Suprapubic skin (tissue), 4 donors: Measurements from ENCODE around the gene FAM187B. TPM values are rescaled to one million over a fixed set of nuclear protein-coding genes. Genes with fewer than 3 reads are reported as not detected.

ENCODE experiments used
- DNase-seq, 2 donors: peaks; one replicate each; pipeline ENCODE4 v3.0.0-alpha.2; 2019; ENCODE audit warnings: low spot score in 2 of 2
- H3K27ac ChIP-seq: fragments of 200-600 bp; sonication (generic); one replicate; pipeline ENCODE4 v1.5.1; 2019
- H3K27me3 ChIP-seq: fragments of 200-600 bp; sonication (generic); one replicate; pipeline ENCODE4 v1.5.1; 2019
- H3K36me3 ChIP-seq: fragments of 200-600 bp; sonication (generic); one replicate; pipeline ENCODE4 v1.5.1; 2019
- H3K4me1 ChIP-seq: fragments of 200-600 bp; sonication (generic); one replicate; pipeline ENCODE4 v1.5.1; 2019
- H3K4me3 ChIP-seq: fragments of 200-600 bp; sonication (generic); one replicate; pipeline ENCODE4 v1.5.1; 2019; ENCODE audit warnings: mild to moderate bottlenecking
- H3K9me3 ChIP-seq: fragments of 200-600 bp; sonication (generic); one replicate; pipeline ENCODE4 v1.5.1; 2019
- EP300 ChIP-seq: sonication (generic); formaldehyde crosslinking; IDR thresholded peaks from one replicate; pipeline ENCODE4 v1.6.1; 2017; ENCODE audit warnings: antibody characterized with exemption
- POLR2A ChIP-seq, 2 donors: fragments of 450-650 bp; IDR thresholded peaks; one replicate each; pipeline ENCODE4 v1.6.1; 2017; ENCODE audit warnings: antibody characterized with exemption in 2 of 2, mild to moderate bottlenecking in 2 of 2, moderate library complexity in 2 of 2
- POLR2AphosphoS5 ChIP-seq, 3 donors: sonication (generic); formaldehyde crosslinking; IDR thresholded peaks; one replicate each; pipeline ENCODE4 v1.6.1; 2017; ENCODE audit warnings: antibody characterized with exemption in 3 of 3
- WGBS: methylation state at CpG from one replicate; pipeline ENCODE4 v1.1.5; 2018; 5-methylcytosine and 5-hydroxymethylcytosine counted together
- total RNA-seq, 4 donors: library from RNA; depleted of rRNA; stranded (reverse); fragments of >200 nt; gene quantifications; one replicate each; pipeline ENCODE4 v1.1.0, GENCODE V29; 2016
- TF ChIP-seq, protein P1 (sequence below), 2 donors: fragments of 200-600 bp in 1 of 2; fragments of 450-650 bp in 1 of 2; sonication (generic) in 1 of 2; IDR thresholded peaks; one replicate each; pipeline ENCODE4 v1.5.1; 2016 to 2019; ENCODE audit warnings: antibody characterized with exemption in 2 of 2, mild to moderate bottlenecking in 1 of 2, moderate library complexity in 1 of 2

FAM187B gene
- total RNA-seq, 4 donors from 2014 or later: not detected

DNA sequence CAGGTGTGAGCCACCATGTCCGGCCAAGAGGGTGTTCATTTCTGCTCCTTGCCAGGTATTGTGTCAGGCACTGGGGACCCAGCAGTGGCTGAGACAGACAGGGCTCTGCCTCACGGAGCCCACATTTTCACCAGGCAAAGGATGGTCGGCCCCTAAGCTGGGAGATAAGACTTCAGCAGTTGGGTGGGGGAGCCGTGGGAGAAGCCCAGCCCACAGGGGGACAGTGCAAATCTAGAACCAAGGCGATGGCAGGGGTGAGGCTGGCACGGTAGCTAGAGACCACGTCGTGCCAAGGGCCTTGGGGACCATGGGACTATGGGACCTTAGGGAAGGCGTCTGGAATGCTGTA lies 28.5 kb upstream of the FAM187B start:
- no peaks in the 10 kb centered on the region for H3K9me3 ChIP-seq
- no peak overlapping the region for H3K27ac ChIP-seq
- WGBS: 89% methylated on average over 9 of the region's 9 CpGs
- no peak overlapping the region for H3K4me3 ChIP-seq
- peaks cover 7% of the 10 kb centered on the region for H3K27me3 ChIP-seq
- peak in 1 of 2 donors; percentile 74 for DNase-seq
- H3K4me1 ChIP-seq: peaks cover 9% of the 10 kb centered on the region
- H3K36me3 ChIP-seq: peaks cover 15% of the 10 kb centered on the region
- TF ChIP-seq, protein P1, sequence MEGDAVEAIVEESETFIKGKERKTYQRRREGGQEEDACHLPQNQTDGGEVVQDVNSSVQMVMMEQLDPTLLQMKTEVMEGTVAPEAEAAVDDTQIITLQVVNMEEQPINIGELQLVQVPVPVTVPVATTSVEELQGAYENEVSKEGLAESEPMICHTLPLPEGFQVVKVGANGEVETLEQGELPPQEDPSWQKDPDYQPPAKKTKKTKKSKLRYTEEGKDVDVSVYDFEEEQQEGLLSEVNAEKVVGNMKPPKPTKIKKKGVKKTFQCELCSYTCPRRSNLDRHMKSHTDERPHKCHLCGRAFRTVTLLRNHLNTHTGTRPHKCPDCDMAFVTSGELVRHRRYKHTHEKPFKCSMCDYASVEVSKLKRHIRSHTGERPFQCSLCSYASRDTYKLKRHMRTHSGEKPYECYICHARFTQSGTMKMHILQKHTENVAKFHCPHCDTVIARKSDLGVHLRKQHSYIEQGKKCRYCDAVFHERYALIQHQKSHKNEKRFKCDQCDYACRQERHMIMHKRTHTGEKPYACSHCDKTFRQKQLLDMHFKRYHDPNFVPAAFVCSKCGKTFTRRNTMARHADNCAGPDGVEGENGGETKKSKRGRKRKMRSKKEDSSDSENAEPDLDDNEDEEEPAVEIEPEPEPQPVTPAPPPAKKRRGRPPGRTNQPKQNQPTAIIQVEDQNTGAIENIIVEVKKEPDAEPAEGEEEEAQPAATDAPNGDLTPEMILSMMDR (IDR thresholded peaks at IDR 0.05): no peak
- no peak for TF ChIP-seq EP300
- TF ChIP-seq POLR2A (IDR thresholded peaks at IDR 0.05): no peak
- no peak for TF ChIP-seq POLR2AphosphoS5 (IDR thresholded peaks at IDR 0.05)

DNA sequence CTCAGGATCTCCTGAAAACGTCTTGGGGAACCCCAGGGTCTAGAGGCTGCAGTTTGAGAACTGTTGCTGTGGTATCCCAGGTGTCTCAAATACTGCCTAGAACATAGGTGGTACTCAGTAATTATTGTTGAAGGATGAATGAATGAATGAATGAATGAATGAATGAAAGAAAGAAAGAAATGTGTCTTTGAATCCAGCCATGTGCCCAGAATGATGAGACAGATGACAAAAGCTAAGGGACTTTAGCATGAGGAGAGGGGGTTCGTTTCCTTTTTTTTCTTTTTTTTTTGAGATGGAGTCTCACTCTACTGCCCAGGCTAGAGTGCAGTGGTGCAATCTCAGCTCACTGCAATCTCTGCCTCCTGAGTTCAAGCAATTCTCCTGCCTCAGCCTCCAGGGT lies 28.0 kb upstream of the FAM187B start:
- peaks cover 7% of the 10 kb centered on the region for H3K27me3 ChIP-seq
- H3K36me3 ChIP-seq: peaks cover 15% of the 10 kb centered on the region
- WGBS: 71% methylated on average over 2 of the region's 2 CpGs
- no peak overlapping the region for H3K27ac ChIP-seq
- DNase-seq: no peak
- no peak overlapping the region for H3K4me3 ChIP-seq
- TF ChIP-seq POLR2A (IDR thresholded peaks at IDR 0.05) (no peak), EP300 (no peak), POLR2AphosphoS5 (IDR thresholded peaks at IDR 0.05) (no peak)
- TF ChIP-seq, protein P1 (IDR thresholded peaks at IDR 0.05): no peak
- peaks cover 5% of the 10 kb centered on the region for H3K4me1 ChIP-seq
- no peaks in the 10 kb centered on the region for H3K9me3 ChIP-seq

DNA sequence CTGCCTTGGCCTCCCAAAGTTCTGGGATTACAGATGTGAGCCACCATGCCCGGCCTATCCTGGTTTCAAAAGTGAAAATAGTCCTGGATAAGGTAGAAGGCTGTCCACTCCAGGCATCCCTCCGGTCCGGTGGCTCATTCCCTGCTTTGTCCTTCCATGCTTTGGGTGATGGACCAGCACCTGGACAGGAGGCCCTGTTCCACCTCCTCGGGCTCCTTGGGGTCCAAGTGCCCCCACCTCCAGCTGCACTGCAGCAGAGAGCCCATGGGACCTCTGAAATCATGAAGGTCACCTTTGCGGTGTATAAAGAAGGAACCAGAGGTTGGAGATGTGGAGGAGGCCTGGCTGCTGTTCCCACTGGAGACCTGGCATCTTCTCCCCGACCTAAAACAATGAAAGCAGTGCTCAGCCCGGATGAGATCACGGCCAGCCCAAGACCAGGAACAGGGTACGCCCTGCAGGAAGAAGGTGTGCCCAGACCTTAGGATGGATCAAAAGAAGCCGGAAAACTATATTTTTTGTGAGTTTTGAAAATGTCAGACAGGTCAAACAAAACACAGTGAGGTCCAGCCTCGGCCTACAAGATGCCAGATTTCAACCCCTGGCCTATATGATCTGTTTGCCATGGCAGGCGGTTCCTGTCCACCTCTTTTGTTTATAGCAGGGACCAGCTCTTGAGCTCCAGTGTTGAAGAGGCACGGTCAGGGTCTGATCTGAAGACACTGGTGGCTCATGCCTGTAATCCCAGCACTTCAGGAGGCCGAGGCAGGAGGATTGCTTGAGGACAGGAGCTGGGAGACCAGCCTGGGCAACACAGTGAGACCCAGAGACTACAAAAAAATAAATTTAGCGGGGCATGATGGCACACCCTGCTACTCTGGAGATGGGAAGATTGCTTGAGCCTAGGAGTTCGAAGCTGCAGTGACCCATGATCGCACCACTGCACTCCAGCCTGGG lies 26.1 kb upstream of the FAM187B start:
- H3K36me3 ChIP-seq: peaks cover 20% of the 10 kb centered on the region
- peak in 1 of 2 donors; percentile 67 for DNase-seq
- H3K27ac ChIP-seq: no peak overlapping the region

DNA sequence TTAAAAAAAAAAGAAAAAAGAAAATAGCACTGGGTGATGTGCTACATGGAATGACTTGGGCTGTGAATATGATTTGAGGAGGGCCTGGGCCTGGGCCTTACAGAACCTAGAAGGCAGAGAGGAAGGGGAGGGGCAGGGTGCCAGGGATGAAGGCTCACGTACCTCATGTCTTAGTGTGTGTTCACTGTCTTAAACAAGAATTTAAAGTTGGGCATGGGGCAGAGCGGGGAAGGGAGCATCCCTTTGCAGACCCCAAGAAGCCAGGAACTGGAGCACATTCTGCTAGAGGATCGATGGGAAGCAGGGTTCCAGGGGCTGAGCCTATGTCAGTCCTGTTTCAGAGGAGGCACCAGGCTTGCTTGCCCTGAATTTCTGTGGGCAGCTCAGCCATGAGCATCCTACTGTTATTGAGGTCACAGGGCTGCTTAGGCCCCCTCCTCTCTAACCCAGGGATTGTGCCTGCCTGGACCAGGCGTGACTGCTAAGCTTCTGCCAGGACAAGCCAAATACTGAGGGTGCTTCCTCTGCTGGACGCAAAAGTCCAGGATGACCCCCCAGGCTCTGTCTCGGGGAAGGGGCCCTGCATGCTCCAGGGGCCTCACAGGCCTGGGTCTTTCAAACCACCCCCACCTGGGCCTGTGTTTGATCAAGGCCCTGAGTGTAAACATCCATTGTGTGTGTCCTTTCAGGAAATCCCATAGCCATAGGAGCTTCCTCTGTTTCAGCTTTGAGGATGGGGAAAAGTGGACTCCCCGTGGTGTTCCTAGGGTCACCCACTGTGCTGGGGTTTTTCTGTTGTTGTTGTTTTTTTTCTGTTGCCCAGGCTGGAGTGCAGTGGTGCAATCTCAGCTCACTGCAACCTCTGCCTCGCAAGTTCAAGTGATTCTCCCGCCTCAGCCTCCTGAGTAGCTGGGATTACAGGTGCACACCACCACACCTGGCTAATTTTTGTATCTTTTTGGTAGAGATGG lies 25.1 kb upstream of the FAM187B start:
- H3K4me1 ChIP-seq: peaks cover 17% of the 10 kb centered on the region
- DNase-seq: peak in 1 of 2 donors; percentile 58
- H3K9me3 ChIP-seq: no peaks in the 10 kb centered on the region
- H3K4me3 ChIP-seq: no peak overlapping the region
- H3K27ac ChIP-seq: no peak overlapping the region
- H3K27me3 ChIP-seq: peaks cover 13% of the 10 kb centered on the region
- WGBS: 92% methylated on average over 9 of the region's 9 CpGs
- peaks cover 20% of the 10 kb centered on the region for H3K36me3 ChIP-seq
- TF ChIP-seq POLR2A (IDR thresholded peaks at IDR 0.05): no peak
- TF ChIP-seq POLR2AphosphoS5 (IDR thresholded peaks at IDR 0.05): no peak
- TF ChIP-seq, protein P1 (IDR thresholded peaks at IDR 0.05): no peak
- no peak for TF ChIP-seq EP300

More for the DNA sequence above, 26.1 kb upstream of the FAM187B start:
- H3K4me3 ChIP-seq: no peak overlapping the region
- H3K27me3 ChIP-seq: peaks cover 7% of the 10 kb centered on the region
- TF ChIP-seq POLR2AphosphoS5 (IDR thresholded peaks at IDR 0.05) (no peak), EP300 (no peak), POLR2A (IDR thresholded peaks at IDR 0.05) (no peak)
- TF ChIP-seq, protein P1 (IDR thresholded peaks at IDR 0.05): no peak
- WGBS: 92% methylated on average over 17 of the region's 17 CpGs
- peaks cover 8% of the 10 kb centered on the region for H3K4me1 ChIP-seq
- no peaks in the 10 kb centered on the region for H3K9me3 ChIP-seq
